Stimulated activated CD8-positive, alpha-beta memory T cell treated with anti-CD3 and anti-CD28 coated beads, Interleukin-4, amount 100 ng/mL, for 24 hours (primary cell): Measurements from ENCODE around the gene NOC2L.

Source experiments
- DNase-seq: peaks from one replicate; pipeline ENCODE4 v3.0.0-alpha.2; 2020; ENCODE audit warnings: low read depth

Gene NOC2L

GRCh38 chr1:929712-930632 lies 29.1 kb downstream of the NOC2L start:
- no peak for DNase-seq

DNA sequence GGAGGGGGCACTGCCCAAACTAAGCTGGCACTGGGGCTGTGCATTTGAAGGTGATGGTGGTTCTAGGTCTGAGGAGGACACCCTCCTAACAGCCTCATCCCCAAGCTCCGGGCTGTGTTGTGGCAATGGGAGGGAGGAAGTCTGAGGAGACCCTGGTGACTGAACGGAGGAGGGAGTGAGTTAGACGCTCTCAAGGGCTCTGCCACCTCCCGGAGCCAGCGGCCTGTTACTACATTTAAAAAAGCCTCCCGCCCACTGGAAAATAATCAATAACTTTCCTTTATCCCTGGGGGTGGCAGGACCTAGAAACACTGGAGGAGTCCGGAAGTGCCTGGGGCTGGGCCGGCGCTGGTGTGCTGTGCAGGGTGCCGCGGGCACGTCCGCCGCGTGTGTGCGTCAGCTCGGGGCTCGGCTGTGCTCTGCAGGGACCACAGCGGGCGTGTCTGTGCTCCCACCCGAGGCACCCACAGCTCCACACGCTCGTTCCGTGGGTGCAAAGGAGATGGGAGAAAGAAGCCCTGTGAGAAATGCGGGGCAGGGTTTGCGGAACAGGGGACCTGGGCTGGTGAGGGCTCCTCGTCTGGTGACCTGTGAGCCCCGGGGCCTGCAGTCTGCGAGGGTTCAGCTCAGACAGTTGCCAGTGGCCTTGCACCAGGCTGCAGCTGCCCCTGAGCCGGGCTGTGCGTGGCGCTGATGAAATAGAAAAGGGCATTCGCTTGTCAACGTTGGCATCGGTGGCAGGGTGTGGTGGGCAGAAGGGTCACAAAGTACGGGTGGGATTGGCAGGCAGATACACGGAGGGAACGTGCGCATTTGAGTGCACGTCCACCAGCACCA lies 30.0 kb downstream of the NOC2L start:
- DNase-seq: no peak

DNA sequence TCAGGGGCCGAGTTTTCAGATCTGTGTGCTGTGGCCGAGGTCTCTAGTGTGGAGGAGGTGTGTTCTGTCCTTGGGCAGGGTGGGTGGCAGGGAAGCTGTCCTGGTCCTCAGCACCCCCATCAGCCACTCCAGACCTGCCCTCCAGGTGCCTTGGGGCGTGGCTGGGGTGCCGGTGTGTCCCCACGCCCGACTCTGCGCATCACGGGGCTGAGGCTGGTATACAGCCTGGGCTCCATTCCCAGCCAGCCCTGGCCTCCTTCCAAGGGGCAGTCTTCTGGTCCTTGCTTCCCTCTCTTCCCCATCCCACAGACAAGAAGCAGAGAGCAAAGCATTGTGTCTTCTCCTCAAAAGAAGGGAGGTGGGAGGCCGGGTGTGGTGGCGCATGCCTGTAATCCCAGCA lies 31.3 kb downstream of the NOC2L start:
- no peak for DNase-seq

GRCh38 chr1:927234-927633 lies 31.8 kb downstream of the NOC2L start:
- DNase-seq: no peak

DNA sequence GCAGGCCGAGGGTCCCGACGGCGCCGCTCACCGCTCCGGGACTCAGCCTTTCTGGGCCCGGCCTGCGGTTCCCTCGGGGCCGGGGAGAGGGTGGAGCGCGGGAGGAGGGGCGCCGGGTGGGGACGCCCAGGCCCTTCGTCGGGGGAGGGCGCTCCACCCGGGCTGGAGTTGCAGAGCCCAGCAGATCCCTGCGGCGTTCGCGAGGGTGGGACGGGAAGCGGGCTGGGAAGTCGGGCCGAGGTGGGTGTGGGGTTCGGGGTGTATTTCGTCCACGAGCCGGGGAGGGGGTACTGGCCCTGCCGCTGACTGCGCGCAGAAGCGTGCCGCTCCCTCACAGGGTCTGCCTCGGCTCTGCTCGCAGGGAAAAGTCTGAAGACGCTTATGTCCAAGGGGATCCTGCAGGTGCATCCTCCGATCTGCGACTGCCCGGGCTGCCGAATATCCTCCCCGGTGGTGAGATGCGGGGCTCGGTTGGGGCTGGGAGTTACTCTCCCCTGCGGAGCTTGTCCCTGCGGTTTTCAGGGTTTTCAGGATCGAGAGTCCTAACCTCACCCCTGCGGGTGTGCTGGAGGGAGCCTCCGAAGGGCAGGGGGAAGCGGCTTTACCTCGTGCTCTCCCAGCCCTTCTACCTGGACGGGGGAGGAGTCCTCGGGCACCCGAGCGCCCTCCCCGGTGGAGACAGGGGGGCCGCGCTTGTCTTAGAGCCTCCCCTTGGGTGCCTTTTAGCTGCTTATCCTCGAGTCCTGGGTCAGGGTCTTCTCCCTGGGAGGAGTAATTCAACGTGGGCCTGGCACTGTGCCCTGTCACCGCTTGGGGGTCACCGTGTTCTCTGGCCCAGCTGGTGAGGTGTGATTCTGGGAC lies 33.3 kb downstream of the NOC2L start:
- no peak for DNase-seq

DNA sequence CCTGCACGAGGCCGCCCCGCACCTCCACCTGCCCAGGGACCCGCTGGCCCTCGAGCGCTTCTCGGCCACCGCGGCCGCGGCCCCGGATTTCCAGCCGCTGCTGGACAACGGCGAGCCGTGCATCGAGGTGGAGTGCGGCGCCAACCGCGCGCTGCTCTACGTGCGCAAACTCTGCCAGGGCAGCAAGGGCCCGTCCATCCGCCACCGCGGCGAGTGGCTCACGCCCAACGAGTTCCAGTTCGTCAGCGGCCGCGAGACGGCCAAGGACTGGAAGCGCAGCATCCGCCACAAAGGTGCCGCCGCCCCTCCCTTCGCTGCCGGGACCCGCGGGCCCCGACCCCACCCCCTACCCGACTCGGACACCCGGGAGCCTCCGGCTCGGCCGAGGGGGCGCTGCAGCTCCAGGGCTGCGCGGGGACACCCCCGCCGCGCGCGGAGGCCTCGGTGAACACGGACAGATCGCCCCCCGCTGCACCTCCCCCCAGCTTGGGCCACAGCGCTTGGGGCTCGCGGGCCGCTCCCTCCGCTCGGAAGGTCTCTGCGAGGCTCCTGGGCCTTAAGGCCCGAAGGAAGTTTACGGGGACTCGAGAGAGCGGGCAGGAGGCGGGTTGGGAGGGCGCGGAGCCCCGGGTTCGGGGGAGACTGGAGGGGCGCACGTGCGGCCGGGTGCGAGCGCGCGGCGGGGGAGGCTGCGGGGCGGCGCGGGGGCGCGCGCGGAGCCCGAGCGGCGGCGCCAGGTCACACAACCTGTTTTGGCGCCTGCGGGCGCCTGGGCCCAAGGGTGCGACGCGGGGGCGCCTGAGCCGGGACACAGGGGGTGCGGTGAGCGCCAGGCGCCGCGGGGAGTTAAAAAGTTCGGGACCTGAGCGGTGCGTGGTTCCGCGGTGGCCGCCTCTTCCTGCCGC lies 34.1 kb downstream of the NOC2L start:
- no peak for DNase-seq

GRCh38 chr1:923991-924655 lies 34.9 kb downstream of the NOC2L start:
- no peak for DNase-seq

DNA sequence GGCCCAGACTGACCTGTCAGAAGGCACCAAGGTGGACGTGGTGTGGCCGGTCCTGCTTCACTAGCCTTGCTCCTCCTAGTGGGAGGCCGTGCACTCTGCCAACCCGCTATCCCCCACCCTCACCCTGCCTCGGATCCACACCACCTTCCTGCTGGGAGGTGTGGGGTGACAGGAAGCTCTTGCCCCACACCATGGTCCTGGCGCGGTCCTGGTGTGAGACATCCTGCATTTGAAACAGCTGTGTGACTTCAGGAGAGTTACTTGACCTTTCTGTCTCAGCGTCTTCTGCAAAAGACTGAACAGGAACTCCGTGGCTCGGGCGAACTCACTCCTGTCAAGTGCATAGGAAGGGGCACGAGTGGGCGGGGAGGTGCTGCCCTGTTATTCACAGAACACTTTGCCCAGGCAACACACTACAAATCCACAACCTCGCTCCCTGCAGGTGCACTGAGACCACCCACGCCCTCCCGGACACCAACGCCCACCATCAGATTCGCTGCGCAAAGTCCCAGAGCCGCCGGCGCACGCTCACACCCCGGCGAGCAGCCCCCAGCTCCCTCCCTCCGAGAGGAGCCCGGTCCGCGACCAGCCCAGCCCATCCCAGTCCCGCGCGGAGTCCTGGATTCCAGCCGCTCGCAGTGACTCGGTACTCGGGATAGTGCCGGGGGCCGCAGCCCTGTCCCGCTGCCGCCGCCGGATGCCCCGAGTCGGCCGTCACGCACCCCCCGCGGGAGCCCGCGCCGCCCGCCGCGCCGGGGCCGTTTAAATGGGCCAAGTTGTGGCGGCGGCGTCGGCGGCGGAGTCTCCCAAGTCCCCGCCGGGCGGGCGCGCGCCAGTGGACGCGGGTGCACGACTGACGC lies 35.7 kb downstream of the NOC2L start, which contains the start of gene SAMD11:
Gene SAMD11, plus strand, starts transcription at position 793 of the 860 bp plus-strand sequence. CDS start 509 bp downstream, outside the sequence.
- DNase-seq: peak; percentile 45

DNA sequence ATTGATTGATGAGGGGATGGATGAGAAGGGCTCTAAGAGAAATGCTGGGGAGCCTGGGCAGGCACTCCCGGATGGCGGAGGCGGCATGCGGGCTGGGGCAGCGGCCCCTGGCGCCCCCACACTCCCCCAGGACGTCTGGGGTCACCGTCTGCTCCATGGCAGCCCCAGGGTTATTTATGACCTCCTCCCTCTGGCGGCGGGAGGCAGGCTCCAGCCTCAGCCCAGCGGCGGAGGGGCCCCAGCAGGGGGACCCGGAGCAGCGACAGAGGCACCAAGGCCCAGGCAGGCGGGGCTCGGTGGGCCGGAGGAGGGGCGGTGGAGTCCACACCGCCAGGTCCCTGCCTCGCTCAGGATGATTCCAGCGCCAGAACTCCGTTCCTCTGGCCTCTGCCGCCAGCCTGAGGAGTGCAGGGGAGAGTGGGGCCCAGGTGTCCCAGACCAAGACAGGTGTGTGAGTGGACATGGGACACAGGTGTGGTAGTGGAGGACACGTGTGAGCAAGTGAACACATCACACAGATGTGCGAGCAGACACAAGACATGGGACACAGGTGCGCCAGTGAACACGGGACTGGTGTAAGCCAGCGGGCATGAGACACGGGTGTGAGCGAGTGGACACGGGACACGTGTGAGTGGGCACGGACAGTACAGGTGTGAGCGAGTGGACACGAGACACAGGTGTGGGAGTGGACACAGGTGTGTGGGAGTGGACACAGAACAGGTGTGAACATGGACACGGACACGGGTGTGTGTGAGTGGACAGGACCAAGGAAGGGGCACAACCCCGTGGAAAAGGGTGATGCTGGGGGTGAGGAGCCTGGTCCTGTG lies 37.8 kb downstream of the NOC2L start:
- no peak for DNase-seq

GRCh38 chr1:920521-920920 lies 38.5 kb downstream of the NOC2L start:
- no peak for DNase-seq

DNA sequence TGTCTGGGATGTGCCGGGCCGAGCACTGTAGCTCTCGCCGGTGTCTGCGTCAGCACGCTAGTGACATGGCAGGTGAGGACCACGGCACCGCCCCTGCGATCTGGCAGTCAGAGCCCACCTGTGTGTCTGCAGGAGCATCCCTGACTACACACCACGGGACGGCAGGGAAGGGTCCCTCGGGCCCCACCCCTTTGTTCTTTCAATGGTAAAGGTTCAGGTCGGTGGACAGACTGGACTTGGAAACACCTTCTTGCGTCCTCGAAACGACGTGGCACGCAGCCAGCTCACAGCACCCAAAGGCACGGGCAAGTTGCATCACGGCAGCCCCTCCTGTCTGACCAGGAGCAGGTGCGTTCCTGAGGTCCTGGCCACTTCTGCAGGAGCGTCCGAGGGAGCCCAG lies 39.0 kb downstream of the NOC2L start:
- no peak for DNase-seq

GRCh38 chr1:919271-919872 lies 39.7 kb downstream of the NOC2L start:
- no peak for DNase-seq

GRCh38 chr1:918843-919242 lies 40.2 kb downstream of the NOC2L start:
- DNase-seq: no peak

GRCh38 chr1:918353-918752 lies 40.7 kb downstream of the NOC2L start:
- DNase-seq: no peak

DNA sequence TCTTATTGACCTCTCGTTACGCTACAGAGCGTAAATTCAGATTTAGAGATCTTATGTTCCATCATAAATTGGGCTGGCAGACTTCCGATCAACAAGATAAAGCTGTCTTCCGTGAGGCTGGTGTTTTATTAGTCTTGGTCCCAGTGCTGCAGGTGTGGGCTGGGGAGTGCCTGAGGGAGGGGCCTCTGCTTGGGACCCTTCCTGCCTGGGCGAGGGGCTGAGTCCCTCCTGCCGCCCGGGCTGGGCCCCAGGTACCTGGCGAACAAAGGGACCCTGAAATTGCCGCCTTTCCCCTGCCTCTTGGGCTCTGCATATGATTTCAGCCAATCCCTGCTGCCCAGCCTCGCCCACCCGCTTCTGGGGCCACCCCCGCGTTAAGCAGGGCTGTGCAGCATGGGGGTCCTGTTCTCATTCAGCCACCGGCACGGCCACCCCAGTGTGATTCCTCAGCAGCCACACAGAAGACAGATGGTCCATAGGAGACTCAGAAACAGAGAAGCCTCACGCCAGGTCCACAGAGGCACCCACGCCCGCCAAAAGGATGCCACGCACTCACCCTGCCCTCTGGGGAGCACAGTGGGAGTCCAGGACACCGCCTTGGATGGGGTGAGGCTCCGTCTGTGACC lies 41.5 kb downstream of the NOC2L start:
- no peak for DNase-seq

GRCh38 chr1:917076-917459 lies 42.0 kb downstream of the NOC2L start:
- no peak for DNase-seq
